Ishikawa (cell line): ENCODE data around the gene IL21R.

ENCODE experiments used
- CEBPB ChIP-seq: IDR thresholded peaks from 2 replicates; pipeline ENCODE4 v1.6.1; 2012
- CREB1 ChIP-seq: IDR thresholded peaks from 2 replicates; pipeline ENCODE4 v1.6.1; 2012; ENCODE audit warnings: low read depth
- EGR1 ChIP-seq: IDR thresholded peaks from 2 replicates; pipeline ENCODE4 v1.6.1; 2012
- EP300 ChIP-seq: IDR thresholded peaks from 2 replicates; pipeline ENCODE4 v1.6.1; 2012; ENCODE audit warnings: borderline replicate concordance
- FOXM1 ChIP-seq: IDR thresholded peaks from 2 replicates; pipeline ENCODE4 v1.6.1; 2012; ENCODE audit warnings: low read depth, borderline replicate concordance
- NFIC ChIP-seq: IDR thresholded peaks from 2 replicates; pipeline ENCODE4 v1.6.1; 2012
- RAD21 ChIP-seq: IDR thresholded peaks from 2 replicates; pipeline ENCODE4 v1.6.1; 2012; ENCODE audit warnings: low read depth
- TAF1 ChIP-seq: IDR thresholded peaks from 2 replicates; pipeline ENCODE4 v1.6.1; 2012; ENCODE audit warnings: low read depth, mild to moderate bottlenecking
- TEAD4 ChIP-seq: IDR thresholded peaks from 2 replicates; pipeline ENCODE4 v1.6.1; 2012
- YY1 ChIP-seq: IDR thresholded peaks from 2 replicates; pipeline ENCODE4 v1.6.1; 2012; ENCODE audit warnings: low read depth
- TF ChIP-seq, protein P1 (sequence below): IDR thresholded peaks from 2 replicates; pipeline ENCODE4 v1.6.1; 2012
- TF ChIP-seq, protein P2 (sequence below): IDR thresholded peaks from 2 replicates; pipeline ENCODE4 v1.6.1; 2012; ENCODE audit warnings: low read depth, mild to moderate bottlenecking
- TF ChIP-seq, protein P3 (sequence below): IDR thresholded peaks from 2 replicates; pipeline ENCODE4 v1.6.1; 2012

DNA sequence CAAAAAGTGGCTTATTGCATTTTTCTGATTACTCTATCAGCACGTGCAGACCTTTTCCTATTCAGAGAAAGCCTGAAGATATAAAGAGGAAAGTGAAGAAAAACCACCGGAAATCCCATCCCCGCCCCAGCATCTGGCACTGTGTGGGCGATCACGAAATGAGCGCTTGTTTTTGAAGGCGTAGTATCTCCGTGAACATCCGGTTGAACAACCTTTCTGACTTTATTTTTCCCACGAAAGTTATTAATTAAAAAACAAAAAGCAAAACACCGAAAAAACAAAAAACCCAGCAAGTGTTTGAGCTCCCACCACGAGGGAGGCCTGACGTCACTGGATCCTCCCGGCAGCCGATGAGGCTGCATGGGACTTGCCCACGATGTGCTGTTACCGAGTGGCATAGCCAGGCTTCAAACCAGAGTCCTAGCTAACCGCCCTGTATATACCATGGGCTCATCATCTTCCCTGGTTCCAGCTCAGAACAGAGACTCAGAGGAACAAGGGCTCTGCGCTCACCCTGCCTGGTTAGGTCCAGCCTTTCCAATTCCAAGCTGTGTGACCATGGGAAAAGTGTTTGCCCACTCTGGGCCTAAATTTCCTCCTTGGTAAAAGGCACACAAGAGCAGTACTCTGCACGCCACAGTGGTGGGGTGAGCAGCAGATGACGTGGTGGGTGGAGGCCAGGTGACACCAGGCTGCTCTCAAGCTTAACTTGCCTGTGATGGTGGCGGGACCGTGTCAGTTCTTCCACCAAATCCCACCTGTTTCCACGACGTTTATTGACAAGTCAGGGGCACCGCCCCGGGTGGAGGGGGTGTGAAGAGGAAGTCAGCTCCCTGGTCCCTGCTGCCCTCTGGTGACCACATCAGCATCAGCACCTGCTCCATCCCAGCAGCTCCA is 34.3 kb upstream of the IL21R start:
- TF ChIP-seq RAD21, result peak; percentile 95
- TF ChIP-seq TAF1, result no peak
- TF ChIP-seq, protein P1, sequence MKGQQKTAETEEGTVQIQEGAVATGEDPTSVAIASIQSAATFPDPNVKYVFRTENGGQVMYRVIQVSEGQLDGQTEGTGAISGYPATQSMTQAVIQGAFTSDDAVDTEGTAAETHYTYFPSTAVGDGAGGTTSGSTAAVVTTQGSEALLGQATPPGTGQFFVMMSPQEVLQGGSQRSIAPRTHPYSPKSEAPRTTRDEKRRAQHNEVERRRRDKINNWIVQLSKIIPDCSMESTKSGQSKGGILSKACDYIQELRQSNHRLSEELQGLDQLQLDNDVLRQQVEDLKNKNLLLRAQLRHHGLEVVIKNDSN, result no peak
- TF ChIP-seq, protein P2, sequence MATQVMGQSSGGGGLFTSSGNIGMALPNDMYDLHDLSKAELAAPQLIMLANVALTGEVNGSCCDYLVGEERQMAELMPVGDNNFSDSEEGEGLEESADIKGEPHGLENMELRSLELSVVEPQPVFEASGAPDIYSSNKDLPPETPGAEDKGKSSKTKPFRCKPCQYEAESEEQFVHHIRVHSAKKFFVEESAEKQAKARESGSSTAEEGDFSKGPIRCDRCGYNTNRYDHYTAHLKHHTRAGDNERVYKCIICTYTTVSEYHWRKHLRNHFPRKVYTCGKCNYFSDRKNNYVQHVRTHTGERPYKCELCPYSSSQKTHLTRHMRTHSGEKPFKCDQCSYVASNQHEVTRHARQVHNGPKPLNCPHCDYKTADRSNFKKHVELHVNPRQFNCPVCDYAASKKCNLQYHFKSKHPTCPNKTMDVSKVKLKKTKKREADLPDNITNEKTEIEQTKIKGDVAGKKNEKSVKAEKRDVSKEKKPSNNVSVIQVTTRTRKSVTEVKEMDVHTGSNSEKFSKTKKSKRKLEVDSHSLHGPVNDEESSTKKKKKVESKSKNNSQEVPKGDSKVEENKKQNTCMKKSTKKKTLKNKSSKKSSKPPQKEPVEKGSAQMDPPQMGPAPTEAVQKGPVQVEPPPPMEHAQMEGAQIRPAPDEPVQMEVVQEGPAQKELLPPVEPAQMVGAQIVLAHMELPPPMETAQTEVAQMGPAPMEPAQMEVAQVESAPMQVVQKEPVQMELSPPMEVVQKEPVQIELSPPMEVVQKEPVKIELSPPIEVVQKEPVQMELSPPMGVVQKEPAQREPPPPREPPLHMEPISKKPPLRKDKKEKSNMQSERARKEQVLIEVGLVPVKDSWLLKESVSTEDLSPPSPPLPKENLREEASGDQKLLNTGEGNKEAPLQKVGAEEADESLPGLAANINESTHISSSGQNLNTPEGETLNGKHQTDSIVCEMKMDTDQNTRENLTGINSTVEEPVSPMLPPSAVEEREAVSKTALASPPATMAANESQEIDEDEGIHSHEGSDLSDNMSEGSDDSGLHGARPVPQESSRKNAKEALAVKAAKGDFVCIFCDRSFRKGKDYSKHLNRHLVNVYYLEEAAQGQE, result no peak
- no peak for TF ChIP-seq CEBPB
- no peak for TF ChIP-seq NFIC
- TF ChIP-seq TEAD4, result no peak
- no peak for TF ChIP-seq CREB1
- TF ChIP-seq EGR1, result no peak
- TF ChIP-seq, protein P3, sequence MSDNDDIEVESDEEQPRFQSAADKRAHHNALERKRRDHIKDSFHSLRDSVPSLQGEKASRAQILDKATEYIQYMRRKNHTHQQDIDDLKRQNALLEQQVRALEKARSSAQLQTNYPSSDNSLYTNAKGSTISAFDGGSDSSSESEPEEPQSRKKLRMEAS, result peak; percentile 52; the same call in 1 of the 2 replicates
- TF ChIP-seq EP300, result no peak
- no peak for TF ChIP-seq FOXM1
- no peak for TF ChIP-seq YY1
